HG03432 (cell line): ENCODE results near the gene ACP2.
"Not testable (repeated sequence)": the region's sequence is repeated elsewhere in the genome, so short reads cannot be mapped to it uniquely, and the experiment has no call there.

Experiments used
- ATAC-seq: cut with Tn5 transposase; IDR thresholded peaks from one replicate; pipeline ENCODE4 v1.9.1; 2021; ENCODE audit warnings: mild to moderate bottlenecking, moderate library complexity; ENCODE audit not compliant: unreplicated experiment

ACP2 gene

GRCh38 chr11:47208008-47208552 lies 40.5 kb downstream of the ACP2 start:
- ATAC-seq: not testable (repeated sequence)

GRCh38 chr11:47207459-47207858 lies 41.2 kb downstream of the ACP2 start:
- no peak for ATAC-seq

GRCh38 chr11:47206577-47206976 lies 42.0 kb downstream of the ACP2 start:
- ATAC-seq: not testable (repeated sequence)

- ATAC-seq: no peak
Observed at GRCh38 chr11:47204637-47204989, 44.0 kb downstream of the ACP2 start.

GRCh38 chr11:47202576-47202975 lies 46.0 kb downstream of the ACP2 start:
- ATAC-seq: no peak

- no peak for ATAC-seq
Observed at GRCh38 chr11:47201015-47201414, 47.6 kb downstream of the ACP2 start.

- ATAC-seq: not testable (repeated sequence)
Observed at GRCh38 chr11:47198161-47198560, 50.5 kb downstream of the ACP2 start.

- ATAC-seq: no peak
Observed at GRCh38 chr11:47192111-47192510, 56.5 kb downstream of the ACP2 start.

- not testable (repeated sequence) for ATAC-seq
Observed at GRCh38 chr11:47191137-47191536, 57.5 kb downstream of the ACP2 start.
